NCI-H446 treated with DMSO at 0.1 percent for 48 hours (cell line): ENCODE measurements around the gene HSPBP1.

ENCODE experiments used
- DNase-seq: peaks from one replicate; lab custom pipeline; 2025; lab: John Stamatoyannopoulos, UW

The HSPBP1 gene

DNA sequence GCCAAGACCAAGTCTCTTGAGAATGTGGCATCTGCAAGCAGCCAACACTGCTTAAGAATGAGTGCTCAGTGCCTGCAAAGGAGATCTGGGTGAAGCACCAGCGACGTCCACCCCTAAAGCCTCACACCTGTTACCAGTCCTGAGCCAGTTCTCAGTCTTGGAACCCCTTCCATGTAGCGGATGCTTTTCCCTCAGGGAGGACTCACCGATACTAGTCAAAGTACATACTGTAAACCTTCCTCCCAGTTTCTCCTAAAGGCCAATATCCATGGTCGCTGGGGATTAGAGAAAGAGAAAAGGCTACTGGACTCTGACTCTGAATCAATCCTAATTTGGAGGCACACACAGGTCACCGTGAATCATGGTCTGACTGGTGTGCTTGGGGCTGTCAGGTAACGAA is 66.4 kb downstream of the HSPBP1 start:
- DNase-seq: no peak

DNA sequence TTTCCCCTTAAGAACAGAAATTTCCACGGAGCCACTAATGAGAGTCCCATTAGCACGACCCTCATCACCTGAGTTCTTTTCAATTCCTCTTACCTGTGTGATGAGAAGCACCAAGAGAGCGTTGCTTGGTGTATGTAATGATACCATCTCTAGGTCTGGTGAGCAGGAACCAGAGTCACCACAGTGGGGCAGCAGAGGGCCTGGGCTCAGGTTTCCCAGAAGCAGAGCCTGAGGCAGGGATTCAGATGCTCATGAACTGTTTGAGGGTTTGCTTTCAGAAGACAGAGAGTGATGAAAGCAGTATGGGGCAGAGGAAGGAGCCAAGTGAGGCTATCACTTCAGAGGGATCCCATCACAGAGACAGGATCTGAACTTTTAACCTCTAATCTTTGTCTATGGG is 67.5 kb downstream of the HSPBP1 start:
- DNase-seq: no peak
